HCT116 (cell line): ENCODE results near the gene PPAT.

ENCODE experiments used
- CTCF ChIP-seq, 3 experiments: fragments of 200-600 bp in 1 of 3; sonication (generic) in 1 of 3; IDR thresholded peaks in 2 of 3; conservative IDR thresholded peaks in 1 of 3; 2 replicates each; pipeline ENCODE4 v1.5.1; 2012 to 2017; ENCODE audit warnings: low read depth in 2 of 3, low read length in 2 of 3, antibody characterized with exemption in 1 of 3, borderline replicate concordance in 1 of 3, control low read depth in 1 of 3, mild to moderate bottlenecking in 1 of 3, mixed read lengths in 1 of 3, mixed run types in 1 of 3, moderate library complexity in 1 of 3; ENCODE audit not compliant: insufficient read depth in 1 of 3
- POLR2A ChIP-seq: IDR thresholded peaks from 2 replicates; pipeline ENCODE4 v1.7.0; 2011; ENCODE audit warnings: borderline replicate concordance; ENCODE audit not compliant: insufficient read depth, insufficient read length; ENCODE audit errors: extremely low read depth
- POLR2AphosphoS5 ChIP-seq: IDR thresholded peaks from 2 replicates; pipeline ENCODE4 v1.6.1; 2011; ENCODE audit warnings: mild to moderate bottlenecking, low read depth, low read length, moderate library complexity
- REST ChIP-seq: IDR thresholded peaks from 2 replicates; pipeline ENCODE4 v1.6.1; 2012; ENCODE audit warnings: low read depth
- TCF7L2 ChIP-seq: IDR thresholded peaks from 2 replicates; pipeline ENCODE4 v1.7.0; 2011; ENCODE audit warnings: borderline replicate concordance, inconsistent platforms; ENCODE audit not compliant: insufficient read depth, insufficient read length; ENCODE audit errors: extremely low read depth

- no peak for TF ChIP-seq POLR2A
- no peak for TF ChIP-seq POLR2AphosphoS5
- no peak for TF ChIP-seq CTCF (IDR thresholded peaks at IDR 0.05 in 2 of 3, conservative IDR thresholded peaks at IDR 0.05 in 1 of 3; ENCODE audit: borderline replicate concordance in 1 of 3, insufficient read depth in 1 of 3, low read depth in 2 of 3, low read length in 2 of 3)
- TF ChIP-seq TCF7L2: no peak
- no peak for TF ChIP-seq REST
Observed at GRCh38 chr4:56425518-56425917, 9.9 kb downstream of the PPAT start.
